IPS-15b (cell line): Measurements from ENCODE around the gene ZAP70.
"Not testable (repeated sequence)": the region's sequence is repeated elsewhere in the genome, so short reads cannot be mapped to it uniquely, and the experiment has no call there.

Experiments used
- H3K27me3 ChIP-seq: one replicate; pipeline ENCODE4 v1.6.1; 2013; ENCODE audit warnings: low read length; ENCODE audit not compliant: control insufficient read depth, insufficient read depth
- H3K36me3 ChIP-seq: one replicate; pipeline ENCODE4 v1.6.1; 2013; ENCODE audit warnings: low read length; ENCODE audit not compliant: control insufficient read depth, insufficient read depth
- H3K4me1 ChIP-seq: one replicate; pipeline ENCODE4 v1.6.1; 2013; ENCODE audit warnings: mild to moderate bottlenecking, low read length; ENCODE audit not compliant: control insufficient read depth, insufficient read depth
- H3K4me3 ChIP-seq: one replicate; pipeline ENCODE4 v1.5.1; 2013; ENCODE audit warnings: low read depth, low read length
- H3K9ac ChIP-seq: one replicate; pipeline ENCODE4 v1.6.1; 2013; ENCODE audit warnings: low read depth, mild to moderate bottlenecking, low read length
- H3K9me3 ChIP-seq: one replicate; pipeline ENCODE4 v1.6.1; 2013; ENCODE audit warnings: mild to moderate bottlenecking, low read length; ENCODE audit not compliant: control insufficient read depth, insufficient read depth

ZAP70 gene

GRCh38 chr2:97701186-97701585 lies 12.2 kb upstream of the ZAP70 start:
- no peak overlapping the region for H3K9ac ChIP-seq
- no peak overlapping the region for H3K4me3 ChIP-seq
- H3K9me3 ChIP-seq = no peaks in the 10 kb centered on the region
- no peaks in the 10 kb centered on the region for H3K4me1 ChIP-seq
- no peaks in the 10 kb centered on the region for H3K27me3 ChIP-seq
- H3K36me3 ChIP-seq = no peaks in the 10 kb centered on the region

- H3K36me3 ChIP-seq = no peaks in the 10 kb centered on the region
- H3K9me3 ChIP-seq = no peaks in the 10 kb centered on the region
- H3K9ac ChIP-seq = no peak overlapping the region
- H3K27me3 ChIP-seq = no peaks in the 10 kb centered on the region
- H3K4me3 ChIP-seq = no peak overlapping the region
- no peaks in the 10 kb centered on the region for H3K4me1 ChIP-seq
These were observed 11.4 kb upstream of the ZAP70 start for GRCh38 chr2:97701851-97702465.

DNA sequence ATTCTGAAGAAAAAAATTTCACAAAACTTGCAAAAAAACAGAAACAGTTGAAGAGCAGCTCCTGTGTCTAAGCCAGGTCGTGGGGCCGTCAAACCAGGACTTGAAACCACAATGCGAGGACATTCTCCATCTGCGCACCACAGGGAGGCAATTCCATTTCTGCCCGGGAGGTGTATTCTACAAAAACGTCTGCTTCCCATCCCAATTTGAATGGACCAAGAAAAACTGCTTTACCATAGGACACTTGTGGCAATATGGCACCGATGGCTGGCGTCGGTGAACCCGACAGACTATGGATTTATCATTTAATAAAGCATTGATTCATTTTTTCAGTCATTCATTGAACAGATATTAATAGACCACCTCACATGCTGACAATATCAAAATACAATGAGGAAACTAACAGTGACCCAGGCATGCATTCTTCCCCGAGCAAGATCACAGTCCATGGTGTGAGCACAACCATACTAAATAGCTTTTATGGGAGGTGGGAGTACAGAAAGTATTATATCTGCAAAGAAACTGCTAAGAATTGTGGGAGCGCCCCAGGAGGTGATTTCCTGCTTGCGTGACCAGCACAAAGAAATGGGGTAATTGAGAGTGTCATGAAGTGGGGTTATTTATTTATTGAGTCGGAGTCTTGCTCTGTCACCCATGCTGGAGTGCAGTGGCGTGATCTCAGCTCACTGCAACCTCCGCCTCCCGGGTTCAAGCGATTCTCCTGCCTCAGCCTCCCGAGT lies 10.5 kb upstream of the ZAP70 start:
- Histone ChIP-seq H3K36me3 (no peaks in the 10 kb centered on the region), H3K4me3 (no peak overlapping the region), H3K9me3 (no peaks in the 10 kb centered on the region), H3K9ac (no peak overlapping the region), H3K27me3 (no peaks in the 10 kb centered on the region), H3K4me1 (no peaks in the 10 kb centered on the region)

- Histone ChIP-seq H3K27me3 (no peaks in the 10 kb centered on the region), H3K4me1 (no peaks in the 10 kb centered on the region), H3K9ac (no peak overlapping the region), H3K9me3 (no peaks in the 10 kb centered on the region), H3K4me3 (no peak overlapping the region), H3K36me3 (no peaks in the 10 kb centered on the region)
These were observed 9.6 kb upstream of the ZAP70 start for GRCh38 chr2:97703741-97704140.

DNA sequence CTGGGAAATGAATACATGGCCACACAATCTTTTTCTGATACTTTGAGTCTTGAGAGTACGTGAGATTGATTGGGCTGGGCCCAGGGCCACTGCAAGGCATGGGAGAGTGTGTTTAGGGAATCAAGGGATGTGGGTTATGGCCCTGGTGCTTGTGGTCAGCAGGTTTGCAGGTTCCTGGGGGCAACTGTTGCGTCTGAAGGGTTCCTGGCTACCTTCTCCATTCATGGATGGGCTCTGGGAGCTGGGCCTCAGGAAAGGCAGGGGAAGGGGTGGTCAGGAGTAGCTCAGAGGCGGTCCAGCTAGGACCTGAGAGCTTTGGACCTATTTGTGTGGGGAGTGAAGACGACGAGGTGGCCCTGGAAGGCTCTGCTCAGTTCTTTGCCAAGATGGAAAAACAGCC lies 8.4 kb upstream of the ZAP70 start:
- Histone ChIP-seq H3K36me3 (no peaks in the 10 kb centered on the region), H3K27me3 (no peaks in the 10 kb centered on the region), H3K4me3 (no peak overlapping the region), H3K4me1 (peaks cover 2% of the 10 kb centered on the region), H3K9me3 (no peaks in the 10 kb centered on the region), H3K9ac (no peak overlapping the region)

DNA sequence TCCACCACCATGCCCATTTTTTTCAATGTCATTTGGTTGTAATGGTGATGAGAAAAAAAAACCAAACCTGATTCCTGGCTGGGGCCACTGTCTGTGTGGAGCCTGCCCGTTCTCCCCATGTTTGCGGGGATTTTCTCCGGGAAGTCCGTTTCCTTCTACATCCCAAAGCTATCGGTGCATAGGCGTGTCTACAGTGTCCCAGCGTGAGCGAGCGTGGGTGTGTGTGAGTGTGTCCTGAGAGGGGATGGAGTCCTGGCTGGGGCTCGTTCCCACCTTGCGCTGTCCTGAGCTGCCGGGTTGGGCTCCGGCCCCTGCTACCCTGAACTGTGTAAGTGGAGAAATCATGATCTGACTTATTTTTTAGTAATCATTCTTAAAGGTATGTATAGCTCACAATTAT lies 7.3 kb upstream of the ZAP70 start:
- no peaks in the 10 kb centered on the region for H3K9me3 ChIP-seq
- H3K4me3 ChIP-seq = no peak overlapping the region
- peaks cover 2% of the 10 kb centered on the region for H3K4me1 ChIP-seq
- H3K27me3 ChIP-seq = no peaks in the 10 kb centered on the region
- no peak overlapping the region for H3K9ac ChIP-seq
- no peaks in the 10 kb centered on the region for H3K36me3 ChIP-seq

- Histone ChIP-seq H3K4me3 (no peak overlapping the region), H3K9ac (no peak overlapping the region), H3K36me3 (no peaks in the 10 kb centered on the region), H3K9me3 (no peaks in the 10 kb centered on the region), H3K4me1 (peaks cover 2% of the 10 kb centered on the region), H3K27me3 (no peaks in the 10 kb centered on the region)
These were observed 6.5 kb upstream of the ZAP70 start for GRCh38 chr2:97706708-97707345.

DNA sequence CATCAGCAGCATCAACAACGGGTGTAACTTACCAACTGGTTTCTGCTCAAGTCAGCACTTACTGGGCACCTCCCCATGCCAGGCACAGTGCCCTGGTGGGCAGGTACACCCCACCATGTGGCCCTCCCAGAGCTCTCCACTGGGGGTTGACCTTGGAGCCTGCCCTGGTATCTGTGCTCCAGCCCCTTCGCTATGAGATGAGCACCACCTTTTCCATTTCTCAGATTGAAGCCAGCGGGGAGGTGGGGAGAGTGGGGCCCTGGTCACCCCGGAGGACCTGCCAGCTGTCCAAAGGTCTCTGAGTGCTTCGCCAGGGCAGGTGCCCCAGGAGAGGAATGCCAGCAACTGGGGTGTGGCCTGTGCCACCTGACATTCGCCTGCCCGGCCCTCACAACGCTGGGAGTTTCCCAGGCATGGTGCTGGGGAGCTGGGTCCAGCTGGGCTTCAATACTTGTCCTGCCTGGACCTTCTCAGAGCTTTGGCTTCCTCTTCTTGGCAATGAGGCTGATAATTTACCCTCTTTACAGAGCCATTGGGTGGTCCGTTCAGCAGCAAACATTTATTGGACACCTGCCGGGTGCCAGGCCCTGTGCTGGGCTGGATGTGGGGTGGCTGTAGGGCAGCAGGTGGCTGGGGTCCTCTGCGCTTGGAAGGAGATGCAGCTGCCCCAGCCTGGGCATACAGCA lies 5.9 kb upstream of the ZAP70 start:
- Histone ChIP-seq H3K27me3 (no peaks in the 10 kb centered on the region), H3K9ac (no peak overlapping the region), H3K4me3 (no peak overlapping the region), H3K36me3 (no peaks in the 10 kb centered on the region), H3K4me1 (peaks cover 2% of the 10 kb centered on the region), H3K9me3 (no peaks in the 10 kb centered on the region)

DNA sequence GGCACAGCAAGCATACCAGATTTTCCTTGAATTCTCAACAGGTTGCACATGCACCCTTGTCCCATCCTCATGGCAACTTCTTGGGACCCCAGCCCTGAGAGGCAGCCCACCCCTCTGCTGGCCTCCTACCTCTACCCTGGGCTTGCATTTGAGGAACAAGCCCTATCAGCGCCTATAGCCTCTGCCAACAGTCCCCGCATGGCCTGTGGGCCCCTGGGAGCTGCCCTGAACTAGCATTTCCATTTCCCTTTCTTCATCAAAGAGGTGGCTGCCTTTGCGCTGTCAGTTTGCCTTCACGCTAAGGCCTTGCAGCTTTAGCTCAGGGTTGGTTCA lies 5.4 kb upstream of the ZAP70 start:
- H3K36me3 ChIP-seq = no peaks in the 10 kb centered on the region
- no peak overlapping the region for H3K4me3 ChIP-seq
- H3K4me1 ChIP-seq = peaks cover 2% of the 10 kb centered on the region
- H3K9me3 ChIP-seq = no peaks in the 10 kb centered on the region
- no peaks in the 10 kb centered on the region for H3K27me3 ChIP-seq
- H3K9ac ChIP-seq = no peak overlapping the region

GRCh38 chr2:97708608-97709007 lies 4.8 kb upstream of the ZAP70 start:
- Histone ChIP-seq H3K27me3 (no peaks in the 10 kb centered on the region), H3K9me3 (no peaks in the 10 kb centered on the region), H3K36me3 (no peaks in the 10 kb centered on the region), H3K9ac (no peak overlapping the region), H3K4me1 (peaks cover 2% of the 10 kb centered on the region), H3K4me3 (no peak overlapping the region)

DNA sequence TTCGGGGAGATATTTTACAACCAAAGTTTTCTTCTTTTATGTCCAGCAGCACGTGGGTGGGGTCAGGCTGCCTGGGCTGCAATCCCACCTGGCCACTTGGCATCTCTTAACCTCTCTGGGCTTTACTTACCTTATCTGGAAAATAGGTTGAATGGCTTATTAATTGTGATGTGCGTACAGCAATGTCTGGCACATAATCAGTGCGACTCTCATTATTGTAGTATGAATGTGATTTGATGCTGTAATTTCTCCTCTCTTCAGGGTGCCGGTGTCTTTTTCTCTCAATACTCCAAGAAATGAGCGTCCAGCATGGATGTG lies 2.0 kb upstream of the ZAP70 start:
- Histone ChIP-seq H3K9me3 (no peaks in the 10 kb centered on the region), H3K4me3 (no peak overlapping the region), H3K27me3 (no peaks in the 10 kb centered on the region), H3K9ac (no peak overlapping the region), H3K4me1 (peaks cover 2% of the 10 kb centered on the region), H3K36me3 (no peaks in the 10 kb centered on the region)

DNA sequence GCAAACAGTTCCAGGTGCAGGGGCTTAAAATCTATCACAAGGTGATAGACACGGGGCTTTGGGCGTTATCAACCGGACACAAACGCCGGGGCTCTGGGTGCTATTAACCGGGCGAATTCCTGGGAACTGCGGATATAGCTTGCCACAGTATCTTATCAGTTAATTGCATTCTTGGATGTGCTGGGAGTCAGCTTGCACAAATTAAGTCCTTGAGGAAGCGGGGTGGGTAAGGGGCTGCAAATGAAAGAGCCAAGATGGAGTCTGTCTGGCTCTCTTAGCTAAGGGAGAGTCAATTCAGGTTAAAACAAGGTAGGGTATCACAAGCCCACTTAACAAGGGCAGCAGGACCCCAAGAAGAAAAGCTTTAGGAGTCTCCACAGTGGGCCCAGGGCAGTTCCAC lies 1.2 kb upstream of the ZAP70 start:
- H3K27me3 ChIP-seq, H3K4me1 ChIP-seq, H3K9me3 ChIP-seq, H3K36me3 ChIP-seq, H3K4me3 ChIP-seq, H3K9ac ChIP-seq: not testable (repeated sequence)
